Keratinocyte (primary cell): ENCODE results near the gene OLIG3. TPM values are rescaled to one million over a fixed set of nuclear protein-coding genes. Genes with fewer than 3 reads are reported as not detected.

Source experiments
- DNase-seq: peaks from one replicate; pipeline ENCODE4 v3.0.0-alpha.2; 2011; ENCODE audit warnings: low read depth, missing footprints, low spot score
- FAIRE-seq: peaks from 2 replicates; lab custom pipeline; 2011; peaks lifted over from hg19 to GRCh38; lab: Jason Lieb, UNC
- H2AFZ ChIP-seq: 2 replicates; pipeline ENCODE4 v1.6.0; 2012; ENCODE audit warnings: low read length, control low read depth, inconsistent platforms; ENCODE audit not compliant: control insufficient read depth
- H3K27ac ChIP-seq: 2 replicates; pipeline ENCODE4 v1.5.1; 2011; ENCODE audit warnings: low read length; ENCODE audit not compliant: control insufficient read depth, insufficient read depth
- H3K27me3 ChIP-seq: 3 replicates; pipeline ENCODE4 v1.6.0; 2011; ENCODE audit warnings: low read length; ENCODE audit not compliant: control insufficient read depth, insufficient read depth; ENCODE audit errors: extremely low read depth
- H3K36me3 ChIP-seq, 2 experiments: 2 replicates in 1 of 2; 3 replicates in 1 of 2; pipeline ENCODE4 v1.5.1; 2011; ENCODE audit warnings: low read length in 2 of 2, mild to moderate bottlenecking in 1 of 2; ENCODE audit not compliant: control insufficient read depth in 2 of 2, insufficient read depth in 2 of 2; ENCODE audit errors: extremely low read depth in 1 of 2
- H3K4me1 ChIP-seq: 3 replicates; pipeline ENCODE4 v1.5.1; 2011; ENCODE audit warnings: low read length; ENCODE audit not compliant: control insufficient read depth, insufficient read depth; ENCODE audit errors: extremely low read depth
- H3K4me2 ChIP-seq: 3 replicates; pipeline ENCODE4 v1.6.0; 2011; ENCODE audit warnings: low read depth, low read length; ENCODE audit not compliant: control insufficient read depth, insufficient read depth; ENCODE audit errors: extremely low read depth
- H3K4me3 ChIP-seq, 3 experiments: fragments of 200-600 bp in 1 of 3; sonication (generic) in 1 of 3; 2 replicates in 2 of 3; 3 replicates in 1 of 3; pipeline ENCODE4 v1.5.1; 2011 to 2016; ENCODE audit warnings: low read length in 3 of 3, mild to moderate bottlenecking in 3 of 3, control low read depth in 2 of 3, inconsistent platforms in 1 of 3, low read depth in 1 of 3, mixed read lengths in 1 of 3, mixed run types in 1 of 3, moderate library complexity in 1 of 3; ENCODE audit not compliant: control insufficient read depth in 2 of 3, insufficient read depth in 2 of 3; ENCODE audit errors: extremely low read depth in 1 of 3
- H3K79me2 ChIP-seq: 2 replicates; pipeline ENCODE4 v1.6.0; 2012; ENCODE audit warnings: low read length; ENCODE audit not compliant: control insufficient read depth, insufficient read depth
- H3K9ac ChIP-seq: 3 replicates; pipeline ENCODE4 v1.6.0; 2011; ENCODE audit warnings: low read length; ENCODE audit not compliant: control insufficient read depth, insufficient read depth; ENCODE audit errors: extremely low read depth
- H3K9me1 ChIP-seq: 3 replicates; pipeline ENCODE4 v1.6.0; 2011; ENCODE audit warnings: low read length; ENCODE audit not compliant: control insufficient read depth, insufficient read depth; ENCODE audit errors: extremely low read depth
- H3K9me3 ChIP-seq: 2 replicates; pipeline ENCODE4 v1.5.1; 2012; ENCODE audit warnings: low read depth, low read length; ENCODE audit not compliant: control insufficient read depth
- H4K20me1 ChIP-seq: 3 replicates; pipeline ENCODE4 v1.6.0; 2011; ENCODE audit warnings: low read length; ENCODE audit not compliant: control insufficient read depth, insufficient read depth; ENCODE audit errors: extremely low read depth
- EZH2 ChIP-seq: IDR thresholded peaks from one replicate; pipeline ENCODE4 v1.6.1; 2012; ENCODE audit warnings: inconsistent platforms, mild to moderate bottlenecking, low read length, moderate library complexity
- dilution Hi-C: fragments of 300-500 bp; cut with MboI; formaldehyde crosslinking; loops from one replicate; pipeline ENCODE4 v1.7.0; 2020; ENCODE audit warnings: low sequenced_read_pairs; ENCODE audit not compliant: extremely low pct_ligation_motif_present
- polyA plus RNA-seq, 5 experiments: library from polyadenylated mRNA; depleted of rRNA in 3 of 5; stranded (reverse) in 3 of 5; stranded (forward) in 1 of 5; unstranded in 1 of 5; fragments of >200 nt; gene quantifications; 1 replicate in 1 of 5; 2 replicates in 3 of 5; 3 replicates in 1 of 5; pipeline versions ENCODE4 v1.2.1 to v1.2.3, GENCODE V29; 2011 to 2012; ENCODE audit warnings: missing spikeins in 2 of 5, low read depth in 1 of 5, low replicate concordance in 1 of 5
- TF ChIP-seq, protein P1 (sequence below), 3 experiments: IDR thresholded peaks in 1 of 3; conservative IDR thresholded peaks in 1 of 3; optimal IDR thresholded peaks in 1 of 3; 2 replicates in 2 of 3; 3 replicates in 1 of 3; pipeline versions ENCODE3 to v1.5.1; 2011; ENCODE audit warnings: low read length in 3 of 3, mild to moderate bottlenecking in 3 of 3, moderate library complexity in 2 of 3, control low read depth in 1 of 3, inconsistent platforms in 1 of 3; ENCODE audit not compliant: insufficient read depth in 2 of 3; ENCODE audit errors: extremely low read depth in 1 of 3

The OLIG3 gene
- polyA plus RNA-seq, 1 donor (not counting 4 experiments of a cell fraction or from before 2014, with no cell fraction given), result not detected

DNA sequence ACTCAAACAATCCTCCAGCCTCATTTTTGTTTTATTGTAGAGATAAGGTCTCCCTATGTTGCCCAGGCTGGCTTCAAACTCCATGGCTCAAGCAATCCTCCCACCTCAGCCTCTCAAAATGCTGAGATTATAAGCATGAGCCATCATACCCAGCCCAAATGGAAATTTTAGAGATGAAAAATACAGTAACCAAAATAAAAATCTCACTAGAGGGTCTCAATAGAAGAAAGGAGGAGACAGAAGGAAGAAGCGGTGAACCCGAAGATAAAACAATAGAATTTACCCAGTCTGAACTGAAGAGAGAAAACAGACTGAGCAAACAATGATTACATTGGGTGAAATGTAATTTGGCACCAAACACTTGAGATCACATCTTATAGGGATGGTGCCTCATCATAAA lies 16.7 kb upstream of the OLIG3 start:
- Histone ChIP-seq H3K4me3 (no peak overlapping the region), H3K27me3 (peaks cover 25% of the 10 kb centered on the region), H2AFZ (no peak overlapping the region), H3K27ac (no peak overlapping the region), H3K4me2 (no peak overlapping the region), H3K4me1 (no peaks in the 10 kb centered on the region), H3K9me3 (no peaks in the 10 kb centered on the region), H3K79me2 (no peaks in the 10 kb centered on the region), H4K20me1 (no peaks in the 10 kb centered on the region), H3K36me3 (no peaks in the 10 kb centered on the region), H3K9me1 (no peaks in the 10 kb centered on the region), H3K9ac (no peak overlapping the region)
- FAIRE-seq, result no peak
- TF ChIP-seq EZH2, result no peak
- TF ChIP-seq, protein P1, sequence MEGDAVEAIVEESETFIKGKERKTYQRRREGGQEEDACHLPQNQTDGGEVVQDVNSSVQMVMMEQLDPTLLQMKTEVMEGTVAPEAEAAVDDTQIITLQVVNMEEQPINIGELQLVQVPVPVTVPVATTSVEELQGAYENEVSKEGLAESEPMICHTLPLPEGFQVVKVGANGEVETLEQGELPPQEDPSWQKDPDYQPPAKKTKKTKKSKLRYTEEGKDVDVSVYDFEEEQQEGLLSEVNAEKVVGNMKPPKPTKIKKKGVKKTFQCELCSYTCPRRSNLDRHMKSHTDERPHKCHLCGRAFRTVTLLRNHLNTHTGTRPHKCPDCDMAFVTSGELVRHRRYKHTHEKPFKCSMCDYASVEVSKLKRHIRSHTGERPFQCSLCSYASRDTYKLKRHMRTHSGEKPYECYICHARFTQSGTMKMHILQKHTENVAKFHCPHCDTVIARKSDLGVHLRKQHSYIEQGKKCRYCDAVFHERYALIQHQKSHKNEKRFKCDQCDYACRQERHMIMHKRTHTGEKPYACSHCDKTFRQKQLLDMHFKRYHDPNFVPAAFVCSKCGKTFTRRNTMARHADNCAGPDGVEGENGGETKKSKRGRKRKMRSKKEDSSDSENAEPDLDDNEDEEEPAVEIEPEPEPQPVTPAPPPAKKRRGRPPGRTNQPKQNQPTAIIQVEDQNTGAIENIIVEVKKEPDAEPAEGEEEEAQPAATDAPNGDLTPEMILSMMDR (optimal IDR thresholded peaks at IDR 0.05 in 1 of 3, IDR thresholded peaks at IDR 0.05 in 1 of 3, conservative IDR thresholded peaks at IDR 0.05 in 1 of 3; ENCODE audit: extremely low read depth in 1 of 3, insufficient read depth in 2 of 3, low read length in 3 of 3), result no peak
- DNase-seq, result no peak
- dilution Hi-C loops, result no loop called here

DNA sequence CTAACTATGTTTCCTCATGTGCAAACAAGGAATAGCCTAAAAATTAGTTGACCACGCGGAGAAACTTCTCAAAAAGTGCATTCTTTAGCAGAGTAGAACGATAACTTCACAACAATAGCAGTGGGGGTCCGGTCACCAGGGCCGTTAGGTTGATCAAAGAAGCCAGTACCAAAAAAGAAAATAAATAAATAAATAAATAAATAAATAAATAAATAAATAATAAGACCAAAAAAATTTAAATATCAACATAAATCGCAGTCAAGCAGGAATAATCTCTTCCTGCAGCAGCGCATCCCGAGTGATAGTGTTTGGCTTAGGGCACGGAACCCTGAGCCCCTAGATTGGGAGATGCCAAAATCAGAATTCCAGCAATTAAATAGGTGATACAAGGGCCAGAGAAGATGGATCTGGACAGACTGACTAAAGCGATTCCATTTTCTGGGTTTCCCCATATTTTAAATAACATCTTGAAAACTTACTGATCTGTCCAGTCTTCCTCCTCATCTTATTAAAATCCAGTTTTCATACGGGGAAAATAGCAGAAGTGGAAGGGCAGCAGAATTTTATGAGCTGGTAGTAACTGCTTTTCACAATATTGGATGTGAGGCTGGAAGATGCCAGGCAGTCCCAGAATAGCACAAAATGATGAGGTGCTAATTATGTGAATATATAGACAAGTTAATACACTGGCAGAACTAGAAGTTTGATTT lies 4.4 kb upstream of the OLIG3 start:
- peaks cover 63% of the 10 kb centered on the region for H3K27me3 ChIP-seq
- TF ChIP-seq EZH2, result no peak
- TF ChIP-seq, protein P1 (optimal IDR thresholded peaks at IDR 0.05 in 1 of 3, IDR thresholded peaks at IDR 0.05 in 1 of 3, conservative IDR thresholded peaks at IDR 0.05 in 1 of 3; ENCODE audit: extremely low read depth in 1 of 3, insufficient read depth in 2 of 3, low read length in 3 of 3), result no peak
- H3K36me3 ChIP-seq, result no peaks in the 10 kb centered on the region
- no peaks in the 10 kb centered on the region for H3K9me3 ChIP-seq
- H3K9ac ChIP-seq, result no peak overlapping the region
- H3K9me1 ChIP-seq, result no peaks in the 10 kb centered on the region
- H3K4me3 ChIP-seq, result no peak overlapping the region
- no peak overlapping the region for H3K27ac ChIP-seq
- H3K4me2 ChIP-seq, result no peak overlapping the region
- no peak for DNase-seq
- H2AFZ ChIP-seq, result no peak overlapping the region
- H3K4me1 ChIP-seq, result peaks cover 3% of the 10 kb centered on the region
- FAIRE-seq, result no peak
- H4K20me1 ChIP-seq, result no peaks in the 10 kb centered on the region
- no peaks in the 10 kb centered on the region for H3K79me2 ChIP-seq
- dilution Hi-C loops, result no loop called here
